Sigmoid colon (tissue), 7 donors: ENCODE data around the gene ARHGAP12. TPM values are rescaled to one million over a fixed set of nuclear protein-coding genes. Genes with fewer than 3 reads are reported as not detected.

Source experiments
- DNase-seq: peaks from one replicate; pipeline ENCODE4 v3.0.0-alpha.2; 2019
- H3K27ac ChIP-seq, 4 donors: fragments of 200-600 bp; sonication (generic); one replicate each; pipeline ENCODE4 v1.5.1; 2016 to 2019; ENCODE audit warnings: mild to moderate bottlenecking in 1 of 4
- H3K27me3 ChIP-seq, 3 donors: fragments of 200-600 bp; sonication (generic); one replicate each; pipeline ENCODE4 v1.5.1; 2019; ENCODE audit warnings: mild to moderate bottlenecking in 1 of 3
- H3K36me3 ChIP-seq, 4 donors: fragments of 200-600 bp; sonication (generic); one replicate each; pipeline ENCODE4 v1.5.1; 2016 to 2019
- H3K4me1 ChIP-seq, 4 donors: fragments of 200-600 bp; sonication (generic); one replicate each; pipeline ENCODE4 v1.5.1; 2017 to 2019
- H3K4me3 ChIP-seq, 4 donors: fragments of 200-600 bp; sonication (generic); one replicate each; pipeline ENCODE4 v1.5.1; 2017 to 2019; ENCODE audit warnings: mild to moderate bottlenecking in 2 of 4, moderate library complexity in 1 of 4
- H3K9me3 ChIP-seq, 4 donors: fragments of 200-600 bp in 3 of 4; sonication (generic) in 3 of 4; one replicate each; pipeline versions ENCODE4 v1.5.1 to v1.6.1; 2013 to 2019
- CTCF ChIP-seq, 4 experiments: fragments of 450-650 bp in 3 of 4; fragments of 200-600 bp in 1 of 4; IDR thresholded peaks; one replicate each; pipeline ENCODE4 v1.5.1; 2016 to 2019; ENCODE audit warnings: antibody characterized with exemption in 4 of 4, mild to moderate bottlenecking in 3 of 4, moderate library complexity in 2 of 4
- EP300 ChIP-seq, 4 donors: sonication (generic); formaldehyde crosslinking; IDR thresholded peaks; one replicate each; pipeline ENCODE4 v1.6.1; 2017; ENCODE audit warnings: antibody characterized with exemption in 4 of 4
- POLR2A ChIP-seq, 2 donors: fragments of 450-650 bp; IDR thresholded peaks; one replicate each; pipeline ENCODE4 v1.6.1; 2016; ENCODE audit warnings: antibody characterized with exemption in 2 of 2, mild to moderate bottlenecking in 2 of 2, moderate library complexity in 2 of 2
- POLR2AphosphoS5 ChIP-seq, 4 donors: sonication (generic); formaldehyde crosslinking; IDR thresholded peaks; one replicate each; pipeline ENCODE4 v1.6.1; 2017; ENCODE audit warnings: antibody characterized with exemption in 4 of 4
- WGBS, 2 donors: extraction: QIAGEN DNeasy Blood & Tissue Kit; methylation state at CpG; one replicate each; pipeline ENCODE4 v1.1.7; 2013; 5-methylcytosine and 5-hydroxymethylcytosine counted together
- intact Hi-C: fragments of 100-400 bp; cut with DNase I; formaldehyde crosslinking; loops from one replicate; pipeline ENCODE4 v1.15.1; 2023
- polyA plus RNA-seq, 3 donors: library from polyadenylated mRNA; stranded (reverse); fragments of 200-250 nt; gene quantifications; one replicate each; pipeline ENCODE4 v1.2.3, GENCODE V29; 2013
- total RNA-seq, 4 donors: library from RNA; depleted of rRNA; stranded (reverse); fragments of >200 nt; gene quantifications; one replicate each; pipeline ENCODE4 v1.1.0, GENCODE V29; 2016
- donor health status: healthy with polysubstance abuse.
- donor health status: Bipolar disorder and iron deficiency.
- donor health status: healthy.

The ARHGAP12 gene, protein sequence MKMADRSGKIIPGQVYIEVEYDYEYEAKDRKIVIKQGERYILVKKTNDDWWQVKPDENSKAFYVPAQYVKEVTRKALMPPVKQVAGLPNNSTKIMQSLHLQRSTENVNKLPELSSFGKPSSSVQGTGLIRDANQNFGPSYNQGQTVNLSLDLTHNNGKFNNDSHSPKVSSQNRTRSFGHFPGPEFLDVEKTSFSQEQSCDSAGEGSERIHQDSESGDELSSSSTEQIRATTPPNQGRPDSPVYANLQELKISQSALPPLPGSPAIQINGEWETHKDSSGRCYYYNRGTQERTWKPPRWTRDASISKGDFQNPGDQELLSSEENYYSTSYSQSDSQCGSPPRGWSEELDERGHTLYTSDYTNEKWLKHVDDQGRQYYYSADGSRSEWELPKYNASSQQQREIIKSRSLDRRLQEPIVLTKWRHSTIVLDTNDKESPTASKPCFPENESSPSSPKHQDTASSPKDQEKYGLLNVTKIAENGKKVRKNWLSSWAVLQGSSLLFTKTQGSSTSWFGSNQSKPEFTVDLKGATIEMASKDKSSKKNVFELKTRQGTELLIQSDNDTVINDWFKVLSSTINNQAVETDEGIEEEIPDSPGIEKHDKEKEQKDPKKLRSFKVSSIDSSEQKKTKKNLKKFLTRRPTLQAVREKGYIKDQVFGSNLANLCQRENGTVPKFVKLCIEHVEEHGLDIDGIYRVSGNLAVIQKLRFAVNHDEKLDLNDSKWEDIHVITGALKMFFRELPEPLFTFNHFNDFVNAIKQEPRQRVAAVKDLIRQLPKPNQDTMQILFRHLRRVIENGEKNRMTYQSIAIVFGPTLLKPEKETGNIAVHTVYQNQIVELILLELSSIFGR
- total RNA-seq (10 to 100 TPM; 44.9 to 90.5 (median 63.1) TPM), polyA plus RNA-seq (10 to 100 TPM; 14.1 to 30.3 (median 28.8) TPM)

GRCh38 chr10:31928549-31929260, at the start of gene ARHGAP12:
TSS of gene ARHGAP12 (minus strand) at chr10:31928831. CDS start at chr10:31908855, 19,976 bp downstream.
- TF ChIP-seq POLR2A (IDR thresholded peaks at IDR 0.05): peak; percentile 76 to 83
- peak; percentile 97 to 100 (median 99) for TF ChIP-seq POLR2AphosphoS5 (IDR thresholded peaks at IDR 0.05)
- TF ChIP-seq CTCF (IDR thresholded peaks at IDR 0.05): no peak
- Histone ChIP-seq H3K4me3 (peak within 1 kb of the TSS; percentile 77 to 92 (median 82)), H3K4me1 (peaks cover 0 to 45% (median 36%) of the 10 kb centered on the region in 4 donors), H3K27ac (peak within 1 kb of the TSS; percentile 95 to 99 (median 96)), H3K27me3 (no peaks in the 10 kb centered on the region), H3K36me3 (no peaks in the 10 kb centered on the region), H3K9me3 (no peaks in the 10 kb centered on the region)
- peak; percentile 95 for DNase-seq
- WGBS, 2 donors: 0 to 1% methylated on average over 92 of the region's 92 CpGs
- intact Hi-C loops: loop anchor here (5.0 kb wide), 1 partner anchor 66 kb away; no protein-coding TSS in a partner anchor

DNA sequence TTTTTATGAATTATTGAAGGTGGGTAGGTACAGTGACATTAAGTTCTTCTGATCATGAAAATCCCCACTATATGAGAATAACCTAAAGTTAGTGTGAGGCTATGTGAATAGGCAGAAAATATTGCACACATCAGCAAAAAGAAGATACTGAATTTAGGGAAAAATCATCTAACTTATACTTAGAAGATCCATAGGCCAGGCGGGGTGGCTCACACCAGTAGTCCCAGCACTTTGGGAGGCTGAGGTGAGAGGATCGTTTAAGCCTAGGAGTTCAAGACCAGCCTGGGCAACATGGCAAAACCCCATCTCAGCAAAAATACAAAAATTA, 49.5 kb upstream of the ARHGAP12 start:
- no peaks in the 10 kb centered on the region for H3K36me3 ChIP-seq
- H3K9me3 ChIP-seq: no peaks in the 10 kb centered on the region
- no peak overlapping the region for H3K27ac ChIP-seq
- no peak for DNase-seq
- H3K4me1 ChIP-seq: no peaks in the 10 kb centered on the region
- TF ChIP-seq POLR2AphosphoS5 (IDR thresholded peaks at IDR 0.05) (no peak), EP300 (IDR thresholded peaks at IDR 0.05) (no peak), CTCF (IDR thresholded peaks at IDR 0.05) (no peak), POLR2A (IDR thresholded peaks at IDR 0.05) (no peak)
- H3K27me3 ChIP-seq: no peaks in the 10 kb centered on the region
- WGBS, 2 donors: 71 to 72% methylated on average over 2 of the region's 2 CpGs
- no peak overlapping the region for H3K4me3 ChIP-seq
- intact Hi-C loops: no loop called here

DNA sequence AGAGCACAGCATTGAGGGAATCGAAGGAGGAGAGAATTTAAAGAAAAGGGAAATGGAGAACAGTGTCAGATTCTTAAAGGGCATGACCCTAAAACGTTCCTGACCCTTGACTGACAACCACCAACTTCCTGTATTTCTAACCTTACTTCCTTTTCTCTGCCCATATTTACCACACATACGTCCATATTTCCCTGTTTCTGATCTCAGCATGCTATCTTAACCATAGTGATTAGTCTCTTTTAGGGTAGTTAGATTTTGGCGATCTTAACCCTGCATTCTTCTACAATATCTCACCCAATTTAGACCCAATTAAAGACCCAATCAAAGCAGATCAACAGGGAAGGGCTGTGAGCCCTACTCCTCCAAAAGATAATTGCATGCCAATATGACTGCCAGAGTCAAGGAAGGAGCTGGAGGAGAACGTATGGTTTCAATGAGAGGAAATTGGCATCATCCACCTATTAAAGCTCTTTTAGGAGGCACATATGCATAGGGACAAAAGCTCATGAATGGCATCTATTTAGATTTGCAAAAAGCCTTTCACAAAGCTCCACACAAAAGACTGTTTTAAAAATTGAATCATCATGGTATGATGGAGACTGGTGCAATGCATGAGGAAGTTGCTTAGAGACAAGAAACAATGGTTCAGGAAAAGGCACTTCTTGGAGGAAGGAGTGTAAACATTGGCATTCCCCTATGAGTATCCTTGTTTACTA, 49.0 kb upstream of the ARHGAP12 start:
- Histone ChIP-seq H3K4me1 (no peaks in the 10 kb centered on the region), H3K27me3 (no peaks in the 10 kb centered on the region), H3K9me3 (no peaks in the 10 kb centered on the region), H3K36me3 (no peaks in the 10 kb centered on the region), H3K4me3 (no peak overlapping the region), H3K27ac (no peak overlapping the region)
- intact Hi-C loops: no loop called here
- 42 to 57% methylated on average over 5 of the region's 5 CpGs for WGBS, 2 donors
- no peak for DNase-seq
- TF ChIP-seq POLR2AphosphoS5 (IDR thresholded peaks at IDR 0.05): no peak
- no peak for TF ChIP-seq EP300 (IDR thresholded peaks at IDR 0.05)
- TF ChIP-seq POLR2A (IDR thresholded peaks at IDR 0.05): no peak
- no peak for TF ChIP-seq CTCF (IDR thresholded peaks at IDR 0.05)

DNA sequence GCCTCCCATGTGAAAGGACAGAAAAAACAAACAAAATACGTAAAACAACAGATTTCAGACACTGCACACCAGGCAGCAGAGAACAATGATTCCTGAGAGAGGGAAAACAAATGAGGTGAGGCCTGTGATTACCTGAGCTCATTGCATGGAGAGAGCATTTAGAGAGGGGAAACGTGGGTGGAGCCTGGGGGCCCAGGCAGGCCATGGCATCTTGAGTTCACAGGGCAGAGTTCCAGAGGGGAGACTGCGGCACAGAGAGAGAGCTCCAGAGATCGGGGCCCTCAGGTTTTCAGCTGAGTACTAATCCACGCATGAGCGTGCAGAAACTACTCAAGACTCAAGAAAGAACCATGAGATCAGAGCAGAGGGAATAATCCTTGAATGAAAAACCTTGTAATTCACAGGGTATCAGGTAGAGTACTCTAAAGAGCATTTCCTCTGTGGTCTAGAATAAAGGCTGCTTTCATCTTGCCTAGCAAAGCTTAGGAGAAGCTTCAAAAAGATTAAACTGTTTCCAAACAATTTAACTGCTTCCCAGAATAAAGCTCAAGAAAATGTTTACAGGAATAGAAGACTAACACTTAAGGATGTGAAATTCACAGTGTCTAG, 46.6 kb upstream of the ARHGAP12 start:
- Histone ChIP-seq H3K9me3 (no peaks in the 10 kb centered on the region), H3K4me3 (no peak overlapping the region), H3K4me1 (no peaks in the 10 kb centered on the region), H3K27ac (no peak overlapping the region), H3K27me3 (no peaks in the 10 kb centered on the region), H3K36me3 (no peaks in the 10 kb centered on the region)
- intact Hi-C loops: no loop called here
- DNase-seq: no peak
- no peak for TF ChIP-seq POLR2A (IDR thresholded peaks at IDR 0.05)
- TF ChIP-seq CTCF (IDR thresholded peaks at IDR 0.05): no peak
- TF ChIP-seq EP300 (IDR thresholded peaks at IDR 0.05): no peak
- no peak for TF ChIP-seq POLR2AphosphoS5 (IDR thresholded peaks at IDR 0.05)
- 87 to 92% methylated on average over 6 of the region's 6 CpGs for WGBS, 2 donors
